Measurements from ENCODE around the gene PPFIA2. TPM values are rescaled to one million over a fixed set of nuclear protein-coding genes. Genes with fewer than 3 reads are reported as not detected.
A peak's percentile ranks its signal among the peaks of the same experiment; 100 is the strongest.

PPFIA2 gene
- total RNA-seq, 4 donors from 2014 or later: 0.11 to 0.89 (median 0.32) TPM; not detected in 1

- Histone ChIP-seq H3K9me3 (no peaks in the 10 kb centered on the region), H3K27me3 (no peaks in the 10 kb centered on the region), H3K27ac (no peak overlapping the region), H3K36me3 (no peaks in the 10 kb centered on the region), H3K4me3 (no peak overlapping the region), H3K4me1 (no peaks in the 10 kb centered on the region)
- TF ChIP-seq POLR2AphosphoS5 (IDR thresholded peaks at IDR 0.05): no peak
- no peak for TF ChIP-seq POLR2A (IDR thresholded peaks at IDR 0.05)
- no peak for TF ChIP-seq EP300 (IDR thresholded peaks at IDR 0.05)
- no peak for TF ChIP-seq CTCF (IDR thresholded peaks at IDR 0.05)
- DNase-seq (ENCODE audit: low spot score in 2 of 2): no peak
Measured at GRCh38 chr12:81779216-81779615, 20.1 kb upstream of the PPFIA2 start.

- no peaks in the 10 kb centered on the region for H3K4me1 ChIP-seq
- H3K4me3 ChIP-seq: no peak overlapping the region
- H3K27ac ChIP-seq: no peak overlapping the region
- no peaks in the 10 kb centered on the region for H3K36me3 ChIP-seq
- TF ChIP-seq POLR2AphosphoS5 (IDR thresholded peaks at IDR 0.05) (no peak), EP300 (IDR thresholded peaks at IDR 0.05) (no peak), CTCF (IDR thresholded peaks at IDR 0.05) (no peak), POLR2A (IDR thresholded peaks at IDR 0.05) (no peak)
- DNase-seq (ENCODE audit: low spot score in 2 of 2): no peak
- no peaks in the 10 kb centered on the region for H3K9me3 ChIP-seq
- H3K27me3 ChIP-seq: no peaks in the 10 kb centered on the region
- 68% methylated on average over 2 of the region's 2 CpGs for WGBS
Measured at GRCh38 chr12:81778719-81779118, 19.6 kb upstream of the PPFIA2 start.

- under 1% methylated on average over 27 of the region's 50 CpGs for WGBS
- no peaks in the 10 kb centered on the region for H3K9me3 ChIP-seq
- peak in 1 of 2 donors; percentile 65 for DNase-seq (ENCODE audit: low spot score in 2 of 2)
- no peak overlapping the region for H3K27ac ChIP-seq
- H3K27me3 ChIP-seq: peaks cover 26% of the 10 kb centered on the region
- H3K4me3 ChIP-seq: peak overlapping the region; percentile 51
- peaks cover 19% of the 10 kb centered on the region for H3K4me1 ChIP-seq
- no peaks in the 10 kb centered on the region for H3K36me3 ChIP-seq
- no peak for TF ChIP-seq POLR2AphosphoS5 (IDR thresholded peaks at IDR 0.05)
- TF ChIP-seq POLR2A (IDR thresholded peaks at IDR 0.05): no peak
- TF ChIP-seq EP300 (IDR thresholded peaks at IDR 0.05): no peak
- TF ChIP-seq CTCF (IDR thresholded peaks at IDR 0.05): no peak
Measured at GRCh38 chr12:81758421-81759189, 545 bp downstream of the PPFIA2 start.

GRCh38 chr12:81757731-81758365 lies 1.3 kb downstream of the PPFIA2 start:
- no peak for DNase-seq (ENCODE audit: low spot score in 2 of 2)
- Histone ChIP-seq H3K4me3 (peak overlapping the region; percentile 51), H3K27me3 (peaks cover 26% of the 10 kb centered on the region), H3K4me1 (peaks cover 19% of the 10 kb centered on the region), H3K9me3 (no peaks in the 10 kb centered on the region), H3K27ac (no peak overlapping the region), H3K36me3 (no peaks in the 10 kb centered on the region)
- TF ChIP-seq POLR2AphosphoS5 (IDR thresholded peaks at IDR 0.05) (no peak), EP300 (IDR thresholded peaks at IDR 0.05) (no peak)
- WGBS: 19% methylated on average over 7 of the region's 7 CpGs

- H3K4me3 ChIP-seq: no peak overlapping the region
- no peak for DNase-seq (ENCODE audit: low spot score in 2 of 2)
- no peaks in the 10 kb centered on the region for H3K36me3 ChIP-seq
- H3K27me3 ChIP-seq: no peaks in the 10 kb centered on the region
- H3K27ac ChIP-seq: no peak overlapping the region
- WGBS: 75% methylated on average over 2 of the region's 2 CpGs
- H3K4me1 ChIP-seq: no peaks in the 10 kb centered on the region
- no peaks in the 10 kb centered on the region for H3K9me3 ChIP-seq
- no peak for TF ChIP-seq POLR2A (IDR thresholded peaks at IDR 0.05)
- TF ChIP-seq CTCF (IDR thresholded peaks at IDR 0.05): no peak
- TF ChIP-seq EP300 (IDR thresholded peaks at IDR 0.05): no peak
- TF ChIP-seq POLR2AphosphoS5 (IDR thresholded peaks at IDR 0.05): no peak
Measured at GRCh38 chr12:81729781-81730180, 29.4 kb downstream of the PPFIA2 start.

Data from suprapubic skin (tissue), 4 donors.